Keratinocyte (primary cell): ENCODE measurements around the gene OTOP1.

Experiments used
- EZH2 ChIP-seq: IDR thresholded peaks from one replicate; pipeline ENCODE4 v1.6.1; 2012; ENCODE audit warnings: inconsistent platforms, mild to moderate bottlenecking, low read length, moderate library complexity
- TF ChIP-seq, protein P1 (sequence below), 3 experiments: IDR thresholded peaks in 1 of 3; conservative IDR thresholded peaks in 1 of 3; optimal IDR thresholded peaks in 1 of 3; 2 replicates in 2 of 3; 3 replicates in 1 of 3; pipeline versions ENCODE3 to v1.5.1; 2011; ENCODE audit warnings: low read length in 3 of 3, mild to moderate bottlenecking in 3 of 3, moderate library complexity in 2 of 3, control low read depth in 1 of 3, inconsistent platforms in 1 of 3; ENCODE audit not compliant: insufficient read depth in 2 of 3; ENCODE audit errors: extremely low read depth in 1 of 3

DNA sequence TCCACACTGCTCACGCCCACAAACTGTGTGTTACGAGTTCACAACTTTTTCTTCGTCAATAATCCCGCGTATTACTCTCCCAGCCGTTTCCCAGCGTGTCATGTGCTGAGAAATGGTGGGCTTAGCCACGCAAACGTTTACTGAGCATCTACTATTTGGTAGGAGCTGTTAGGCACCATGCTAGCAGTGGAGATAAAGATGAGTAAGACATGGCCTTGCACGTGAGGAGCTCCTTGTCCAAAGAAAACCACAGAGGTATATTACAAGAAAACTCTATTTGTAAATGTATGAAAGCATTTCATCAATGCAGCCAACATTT, 22.1 kb upstream of the OTOP1 start:
- TF ChIP-seq, protein P1, sequence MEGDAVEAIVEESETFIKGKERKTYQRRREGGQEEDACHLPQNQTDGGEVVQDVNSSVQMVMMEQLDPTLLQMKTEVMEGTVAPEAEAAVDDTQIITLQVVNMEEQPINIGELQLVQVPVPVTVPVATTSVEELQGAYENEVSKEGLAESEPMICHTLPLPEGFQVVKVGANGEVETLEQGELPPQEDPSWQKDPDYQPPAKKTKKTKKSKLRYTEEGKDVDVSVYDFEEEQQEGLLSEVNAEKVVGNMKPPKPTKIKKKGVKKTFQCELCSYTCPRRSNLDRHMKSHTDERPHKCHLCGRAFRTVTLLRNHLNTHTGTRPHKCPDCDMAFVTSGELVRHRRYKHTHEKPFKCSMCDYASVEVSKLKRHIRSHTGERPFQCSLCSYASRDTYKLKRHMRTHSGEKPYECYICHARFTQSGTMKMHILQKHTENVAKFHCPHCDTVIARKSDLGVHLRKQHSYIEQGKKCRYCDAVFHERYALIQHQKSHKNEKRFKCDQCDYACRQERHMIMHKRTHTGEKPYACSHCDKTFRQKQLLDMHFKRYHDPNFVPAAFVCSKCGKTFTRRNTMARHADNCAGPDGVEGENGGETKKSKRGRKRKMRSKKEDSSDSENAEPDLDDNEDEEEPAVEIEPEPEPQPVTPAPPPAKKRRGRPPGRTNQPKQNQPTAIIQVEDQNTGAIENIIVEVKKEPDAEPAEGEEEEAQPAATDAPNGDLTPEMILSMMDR (optimal IDR thresholded peaks at IDR 0.05 in 1 of 3, IDR thresholded peaks at IDR 0.05 in 1 of 3, conservative IDR thresholded peaks at IDR 0.05 in 1 of 3; ENCODE audit: extremely low read depth in 1 of 3, insufficient read depth in 2 of 3, low read length in 3 of 3): no peak
- no peak for TF ChIP-seq EZH2
